ENCODE data around the gene AGO3. TPM values are rescaled to one million over a fixed set of nuclear protein-coding genes. Genes with fewer than 3 reads are reported as not detected.
A peak's percentile ranks its signal among the peaks of the same experiment; 100 is the strongest.
"Not testable (repeated sequence)": the region's sequence is repeated elsewhere in the genome, so short reads cannot be mapped to it uniquely, and the experiment has no call there.

AGO3 gene
- total RNA-seq, 1 donor from 2014 or later = 12.1 TPM

DNA sequence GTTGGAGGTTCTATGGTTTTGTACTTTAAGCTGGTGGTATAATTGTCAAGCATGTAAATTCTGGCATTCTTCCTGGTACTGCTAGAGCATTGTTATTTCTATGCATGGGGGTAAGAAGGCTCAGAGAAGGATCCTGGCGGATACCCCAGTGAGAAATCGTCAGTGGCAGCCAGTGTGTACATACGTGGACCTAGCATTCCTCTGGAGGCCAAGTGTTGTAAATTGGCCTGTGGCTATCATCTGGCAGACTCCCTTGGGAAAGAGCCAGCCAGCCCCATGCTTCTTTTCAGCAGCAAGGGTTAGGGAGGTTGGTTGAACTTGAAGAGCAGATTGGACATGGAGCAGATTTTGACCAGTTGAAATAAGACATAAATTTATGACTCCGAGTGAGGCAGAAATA lies 5.2 kb upstream of the AGO3 start:
- ATAC-seq = no peak

DNA sequence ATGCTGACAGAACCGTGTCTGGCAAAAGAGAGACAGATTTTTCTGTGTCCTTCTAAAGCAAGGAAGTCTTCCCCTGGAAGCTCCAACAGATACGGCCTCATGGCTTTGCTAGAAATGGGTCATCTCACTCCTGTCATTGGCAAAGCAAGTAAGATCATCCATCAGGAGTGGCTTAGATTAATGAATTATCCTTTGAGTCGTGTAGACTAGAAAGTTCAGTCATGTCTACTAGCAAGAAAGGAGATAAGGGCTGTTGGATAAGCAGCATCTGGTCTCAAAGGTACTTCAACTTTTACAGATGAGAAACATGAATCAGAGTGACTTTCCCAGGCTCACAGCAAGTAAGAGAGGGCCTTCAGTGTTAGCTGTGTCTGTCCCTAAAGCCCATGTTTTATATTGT lies 3.4 kb upstream of the AGO3 start:
- ATAC-seq = no peak

DNA sequence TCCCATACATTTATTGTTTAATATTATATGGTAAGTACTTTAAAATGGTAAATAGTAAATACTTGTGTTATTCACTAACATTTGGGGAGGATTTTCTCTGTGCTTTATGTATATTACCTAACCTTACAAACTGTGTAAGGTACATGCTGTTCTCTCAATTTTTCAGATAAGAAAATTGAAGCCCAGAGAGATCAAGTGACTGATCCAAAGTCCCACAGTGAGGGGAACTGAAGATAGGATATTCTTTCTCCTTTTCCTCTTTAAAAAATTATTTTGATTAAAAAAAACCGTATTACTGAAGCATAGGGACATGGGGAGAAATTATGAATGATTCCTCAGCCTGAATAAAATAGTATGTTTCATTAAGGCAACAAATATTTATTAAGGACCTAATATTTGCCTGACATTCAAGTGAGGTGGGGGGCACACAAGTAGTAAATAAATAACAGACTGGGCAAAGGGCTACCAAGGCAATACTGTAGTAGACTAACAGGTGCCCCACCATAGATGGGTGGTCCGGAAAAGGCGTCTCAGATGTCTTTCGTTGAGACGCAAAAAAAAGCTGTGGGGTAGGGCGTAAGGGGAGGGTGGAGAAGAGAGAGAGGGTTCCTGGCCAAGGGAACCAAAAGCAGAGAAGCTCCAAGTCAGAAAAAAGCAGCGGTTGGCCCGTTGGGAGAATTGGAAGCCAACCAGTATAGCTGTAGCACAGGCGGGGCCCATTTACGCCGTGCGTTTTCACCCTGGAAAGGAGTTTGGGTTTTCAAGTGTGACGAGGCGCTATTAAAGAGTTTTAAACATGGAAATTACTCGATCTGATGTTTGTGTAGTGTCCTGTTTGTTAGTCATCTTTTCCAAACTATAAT lies 944 bp upstream of the AGO3 start:
- ATAC-seq = peak; percentile 37

DNA sequence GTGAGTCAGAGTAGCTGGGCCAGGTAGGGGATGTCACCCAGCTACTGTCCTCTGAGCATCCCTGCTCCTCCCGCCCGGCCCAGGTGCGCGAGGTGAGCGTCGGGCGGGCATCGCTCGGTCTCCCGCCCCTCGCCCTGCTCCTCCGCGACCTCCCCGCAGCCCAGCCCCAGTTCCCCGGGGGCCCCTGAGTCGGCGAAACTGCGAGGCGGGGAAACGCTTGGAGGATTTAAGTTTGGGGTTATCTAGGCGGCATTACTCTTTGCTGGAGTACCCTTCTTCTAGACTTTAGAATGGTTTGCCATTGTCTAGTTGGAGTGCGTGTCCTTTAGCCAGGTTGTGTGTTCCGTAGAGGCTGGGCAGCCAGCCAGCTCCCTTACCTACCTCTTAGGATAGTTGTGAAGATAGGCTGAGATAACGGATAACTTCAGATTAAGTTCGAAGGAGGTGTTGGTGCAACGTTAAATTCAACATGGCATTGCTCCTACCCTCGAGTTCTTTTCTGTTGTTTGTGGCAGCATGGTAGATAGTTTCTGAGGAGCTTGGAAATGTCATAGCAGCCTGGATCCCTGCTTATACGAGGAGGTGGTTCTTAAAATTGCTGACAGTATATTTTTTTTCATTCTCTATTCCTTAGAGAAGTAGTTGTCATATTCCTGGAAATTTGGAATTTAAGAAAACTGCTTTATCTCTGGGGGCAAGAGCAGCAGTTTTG lies 697 bp downstream of the AGO3 start:
- peak; percentile 60 for ATAC-seq

DNA sequence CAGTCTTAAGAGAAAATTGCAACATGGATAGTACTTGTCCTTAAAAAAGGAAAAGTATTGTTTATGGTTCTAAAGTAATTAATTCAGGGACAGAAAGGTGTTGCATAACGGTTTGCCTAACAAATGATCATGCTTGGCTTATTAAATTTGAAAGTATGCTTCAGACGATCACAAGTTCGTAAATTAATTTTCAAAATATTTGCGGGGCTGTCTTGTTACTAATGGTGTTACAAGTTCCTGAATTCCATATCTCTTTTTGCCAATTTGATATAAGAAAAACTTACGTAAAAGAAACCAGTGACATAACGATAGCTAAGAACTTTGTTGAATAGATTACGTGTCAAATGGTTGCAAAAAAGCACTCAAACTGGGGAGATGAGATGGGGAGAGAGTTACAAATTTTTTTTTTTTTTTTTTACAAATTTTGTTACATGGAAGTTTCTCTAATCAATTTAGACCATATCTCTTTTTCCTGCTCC lies 1.3 kb downstream of the AGO3 start:
- ATAC-seq = no peak

DNA sequence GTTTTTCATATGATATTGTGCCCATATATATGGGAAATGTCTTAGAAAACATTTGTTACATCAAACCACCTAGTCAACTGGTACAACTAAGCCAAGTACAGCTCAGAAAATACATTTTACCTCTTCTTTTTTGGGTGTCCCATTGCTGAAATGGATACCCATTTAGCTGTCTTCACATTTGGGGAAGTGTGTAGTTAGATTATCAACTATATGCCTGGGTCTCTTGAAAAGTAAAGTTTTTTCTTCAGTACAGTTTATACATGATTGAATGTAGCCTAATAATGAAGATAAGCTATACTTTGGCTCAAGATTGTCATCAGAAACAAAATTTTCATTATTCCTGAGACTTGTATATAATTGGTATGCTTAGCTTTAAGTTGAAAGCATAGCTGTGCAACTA lies 2.0 kb downstream of the AGO3 start:
- no peak for ATAC-seq

DNA sequence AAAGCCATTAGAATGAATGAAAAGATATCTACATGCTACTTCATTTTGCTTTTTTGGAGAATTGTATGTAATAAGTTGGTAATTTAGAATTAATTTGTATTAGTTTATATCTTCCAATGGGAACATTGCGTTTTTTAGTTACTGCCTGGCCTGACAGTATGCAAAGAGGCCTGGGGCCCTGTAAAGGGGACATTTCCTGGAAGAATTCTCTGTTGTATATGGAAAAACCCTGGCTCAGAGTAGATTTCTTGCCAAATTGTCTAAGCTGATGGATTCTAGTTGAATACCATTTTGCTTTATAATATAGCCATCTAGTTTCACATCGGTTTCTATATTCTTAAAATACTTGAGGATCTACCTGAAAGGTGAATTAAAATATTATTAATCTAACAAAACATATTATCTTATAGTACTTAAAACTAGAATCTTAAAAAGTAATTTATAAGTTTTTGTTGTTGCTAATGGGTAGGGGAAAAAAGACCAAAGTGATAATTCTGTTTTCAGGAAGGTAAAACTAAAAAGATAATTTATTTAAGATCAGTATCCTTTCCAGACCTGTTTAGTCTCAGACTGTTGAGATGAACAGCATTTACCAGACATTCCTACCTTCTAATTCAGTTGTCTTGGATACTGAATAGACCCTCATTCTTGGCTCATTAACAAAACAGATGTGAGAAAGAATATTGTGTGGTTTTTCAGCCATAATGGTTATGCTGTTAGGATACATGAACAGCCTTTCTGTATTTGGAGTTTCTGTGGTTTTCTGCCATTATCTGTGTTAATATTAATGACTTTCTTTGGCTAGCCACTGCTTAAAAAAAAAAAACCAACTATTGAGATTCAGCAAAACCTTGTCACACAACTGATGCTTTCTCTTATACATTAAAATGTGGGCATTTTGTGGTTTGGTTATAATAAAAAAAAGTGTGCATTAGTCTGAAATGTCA lies 4.8 kb downstream of the AGO3 start:
- ATAC-seq = no peak

DNA sequence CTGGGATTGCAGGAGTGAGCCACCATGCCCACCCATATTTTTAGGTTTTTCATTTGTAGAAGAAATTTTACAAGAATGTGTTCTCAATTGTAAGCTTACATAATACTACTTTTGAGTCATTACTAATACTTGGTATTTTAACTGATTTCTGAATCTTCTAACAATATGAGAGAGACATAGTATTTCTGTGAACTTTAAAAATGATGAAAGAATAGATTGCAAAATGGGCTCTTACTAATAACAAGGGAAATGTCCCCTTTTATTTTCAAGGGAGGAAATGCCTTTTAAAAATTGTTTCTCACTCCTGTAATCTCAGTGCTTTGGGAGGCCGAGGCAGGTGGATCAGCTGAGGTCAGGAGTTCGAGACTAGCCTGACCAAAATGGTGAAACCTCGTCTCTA lies 5.9 kb downstream of the AGO3 start:
- ATAC-seq = no peak

DNA sequence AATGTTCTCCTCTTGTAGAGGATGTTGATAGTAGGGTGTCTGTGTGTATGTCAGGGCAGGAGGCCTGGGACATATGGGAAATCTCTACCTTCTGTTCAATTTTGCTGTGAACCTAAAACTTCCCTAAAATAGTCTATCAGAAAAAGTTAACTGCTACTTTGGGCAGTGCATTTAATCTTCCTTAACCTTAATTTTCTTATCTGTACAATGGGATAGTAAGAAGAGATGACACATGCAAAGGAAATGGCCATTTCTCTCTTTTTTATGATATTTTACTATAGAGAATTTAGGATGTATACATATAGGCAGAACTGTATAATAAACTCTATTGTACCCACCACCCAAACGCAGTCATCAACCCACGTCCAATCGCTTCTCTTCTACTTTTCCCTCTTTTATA lies 8.6 kb downstream of the AGO3 start:
- ATAC-seq = no peak

DNA sequence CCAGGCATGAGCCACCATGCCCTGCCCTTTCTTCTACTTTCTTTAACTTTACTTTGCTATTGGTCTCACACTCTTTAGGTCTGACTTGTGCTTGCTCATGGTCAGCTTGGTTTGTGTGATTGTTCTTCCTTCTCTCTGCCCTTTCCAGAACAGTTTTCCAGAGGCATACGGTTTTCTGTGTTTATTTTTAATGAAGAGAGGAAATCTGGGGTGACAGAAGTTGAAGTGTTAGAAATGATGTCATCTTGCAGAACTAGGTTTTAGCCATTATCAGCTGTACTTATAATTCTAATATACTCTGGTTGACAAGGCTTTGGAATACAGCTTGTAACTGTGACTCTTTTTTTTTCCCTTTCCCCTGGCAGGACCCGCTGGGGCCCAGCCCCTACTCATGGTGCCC lies 14.4 kb downstream of the AGO3 start:
- ATAC-seq = no peak

DNA sequence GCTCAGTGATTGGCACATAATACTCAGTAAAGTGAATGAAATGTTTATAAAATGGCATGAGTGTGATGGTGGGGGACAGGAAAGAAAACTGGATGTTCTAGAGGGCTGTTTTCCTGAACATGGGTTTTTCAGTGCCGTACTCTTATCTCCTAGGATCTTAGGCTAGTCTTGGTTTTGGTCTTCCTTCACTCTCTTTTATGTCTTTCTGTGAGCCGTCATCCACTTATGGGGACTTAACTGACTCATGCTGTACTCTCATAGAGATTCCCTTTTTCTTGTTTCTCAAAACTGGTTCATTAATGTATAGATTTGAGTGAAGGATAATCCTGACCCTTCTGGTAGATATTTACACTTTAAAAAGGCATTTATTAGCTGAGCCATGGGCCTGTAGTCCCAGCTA lies 16.6 kb downstream of the AGO3 start:
- no peak for ATAC-seq

DNA sequence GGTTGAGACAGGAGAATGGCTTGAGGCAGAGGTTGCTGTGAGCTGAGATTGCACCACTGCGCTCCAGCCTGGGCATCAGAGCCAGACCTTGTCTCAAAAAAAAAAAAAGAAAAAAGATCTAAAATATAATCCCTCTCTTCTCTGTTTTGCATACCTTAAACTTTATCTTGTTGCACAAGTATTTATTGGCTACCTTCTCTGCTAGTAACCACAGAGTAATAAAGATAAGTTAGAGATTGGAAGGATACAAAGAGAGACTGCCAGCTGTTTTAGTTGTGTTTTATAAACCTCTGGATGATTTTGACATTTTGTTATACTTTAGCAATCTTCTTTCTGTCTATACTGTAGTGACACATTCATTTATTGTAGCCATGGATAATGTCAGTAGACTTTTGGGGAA lies 27.7 kb downstream of the AGO3 start:
- ATAC-seq = no peak

DNA sequence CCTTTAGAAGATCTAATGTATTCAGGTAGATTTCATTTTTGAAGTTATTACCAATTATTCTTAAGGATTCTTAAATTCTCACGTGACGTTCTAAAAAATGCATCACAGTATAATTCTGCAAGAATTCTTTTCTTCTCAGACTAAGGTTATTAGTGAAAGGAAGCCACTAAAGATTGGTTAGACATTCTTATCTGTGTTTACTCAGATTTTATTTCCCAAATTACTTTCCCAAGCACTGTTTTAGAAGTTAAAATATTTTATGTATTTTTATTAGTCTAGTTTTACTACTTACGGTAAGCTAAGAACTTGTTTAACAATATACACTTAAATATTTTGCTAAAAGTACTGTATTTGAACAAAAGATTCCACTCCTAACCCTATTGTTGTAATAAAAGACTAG lies 28.4 kb downstream of the AGO3 start:
- no peak for ATAC-seq

DNA sequence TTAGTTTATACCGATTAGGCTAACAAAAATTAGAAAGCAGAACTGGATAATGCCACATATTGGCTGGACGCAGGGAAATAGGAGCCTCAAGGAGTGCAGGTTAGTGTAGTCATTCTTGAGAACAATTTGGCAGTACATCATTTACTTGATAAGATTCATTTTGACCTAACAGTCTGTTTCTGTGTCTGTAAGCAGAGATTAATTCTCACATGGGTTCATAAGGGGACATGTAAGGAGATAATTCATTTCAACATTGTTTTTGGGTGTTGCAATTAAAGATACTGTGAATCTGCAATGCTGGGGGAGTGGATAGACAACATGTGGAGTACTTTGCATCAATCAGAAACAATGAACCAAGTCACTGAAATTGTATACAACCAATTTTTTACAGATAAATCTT lies 32.0 kb downstream of the AGO3 start:
- ATAC-seq = no peak

DNA sequence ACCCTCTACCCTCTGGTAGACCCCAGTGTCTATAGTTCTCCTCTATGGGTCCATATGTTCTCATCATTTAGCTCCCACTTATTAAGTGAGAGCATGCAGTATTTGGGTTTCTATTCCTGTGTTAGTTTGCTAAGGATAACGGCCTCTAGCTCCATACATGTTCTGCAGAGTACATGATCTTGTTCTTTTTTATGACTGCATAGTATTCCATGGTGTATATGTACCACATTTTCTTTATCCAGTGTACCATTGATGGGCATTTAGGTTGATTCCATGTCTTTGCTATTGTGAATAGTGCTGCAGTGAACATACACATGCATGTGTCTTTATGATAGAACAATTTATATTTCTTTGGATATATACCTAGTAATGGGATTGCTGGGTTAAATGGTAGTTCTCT lies 33.4 kb downstream of the AGO3 start:
- not testable (repeated sequence) for ATAC-seq

DNA sequence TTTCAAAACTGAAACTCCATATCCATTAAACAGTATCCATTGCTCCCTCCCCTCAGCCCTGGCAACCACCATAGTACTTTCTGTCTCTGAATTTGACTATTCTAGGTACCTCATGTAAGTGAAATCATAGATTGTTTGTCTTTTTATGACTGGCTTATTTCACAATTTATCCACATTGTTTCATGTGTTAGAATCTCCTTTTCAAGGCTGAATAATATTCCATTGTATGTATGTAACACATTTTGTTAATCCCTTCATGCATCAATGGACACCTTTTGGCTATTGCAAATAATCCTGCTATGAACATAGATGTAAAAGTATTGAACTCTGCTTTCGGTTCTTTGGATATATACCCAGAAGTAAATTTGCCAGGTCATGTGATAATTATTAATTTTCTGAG lies 37.5 kb downstream of the AGO3 start:
- ATAC-seq = no peak

DNA sequence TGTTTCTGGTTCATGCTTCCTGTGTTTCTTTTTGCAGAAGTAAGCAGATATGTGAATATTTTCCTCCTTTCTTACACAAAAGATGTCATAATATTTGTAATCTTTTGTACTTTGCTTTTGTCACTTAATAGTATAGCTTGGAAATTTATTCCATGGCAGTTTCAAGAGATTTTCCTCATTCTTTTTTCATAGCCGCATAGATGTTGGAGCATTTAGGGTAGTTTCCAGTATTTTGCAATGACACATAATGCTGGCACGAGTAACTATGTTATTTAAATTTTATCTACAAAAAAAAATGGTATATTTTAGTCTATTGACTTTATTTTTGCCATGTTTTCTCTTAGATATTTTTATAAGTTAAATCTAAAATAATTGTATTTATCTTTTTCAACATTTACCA lies 40.7 kb downstream of the AGO3 start:
- ATAC-seq = no peak

DNA sequence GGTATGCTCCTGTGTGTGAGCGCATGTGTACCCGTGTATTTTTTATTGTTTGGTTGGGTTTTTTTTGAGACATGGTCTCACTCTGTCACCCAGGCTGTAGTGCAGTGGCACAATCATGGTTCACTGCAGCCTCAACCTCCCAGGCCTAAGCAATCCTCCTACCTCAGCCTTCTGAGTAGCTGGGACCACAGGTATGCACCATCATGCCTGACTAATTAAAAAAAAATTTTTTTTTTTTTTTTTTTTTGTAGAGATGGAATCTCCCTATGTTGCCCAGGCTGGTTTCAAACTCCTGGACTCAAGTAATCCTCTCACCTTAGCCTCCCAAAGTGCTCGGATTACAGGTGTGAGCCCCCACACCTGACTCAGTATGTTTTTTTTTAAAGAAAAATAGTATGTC lies 41.7 kb downstream of the AGO3 start:
- ATAC-seq = not testable (repeated sequence)

DNA sequence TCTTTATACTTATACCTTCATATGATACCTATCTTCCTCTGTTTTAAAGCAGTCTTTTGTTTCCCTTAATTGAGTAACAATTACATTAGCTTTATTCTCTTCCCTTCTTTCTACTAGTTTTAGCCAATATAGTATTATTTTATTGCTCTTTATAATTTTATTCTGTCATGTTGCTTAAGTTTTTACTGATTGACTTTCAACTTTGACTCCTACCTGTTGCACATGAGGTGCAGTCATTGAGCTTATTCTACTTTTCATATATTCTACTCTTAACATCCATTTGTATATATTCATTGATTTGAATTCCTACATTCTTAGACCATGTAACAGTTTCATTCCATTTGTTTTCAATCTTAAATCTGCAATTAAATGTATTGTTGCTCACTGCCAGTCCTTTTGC lies 49.2 kb downstream of the AGO3 start:
- ATAC-seq = no peak

DNA sequence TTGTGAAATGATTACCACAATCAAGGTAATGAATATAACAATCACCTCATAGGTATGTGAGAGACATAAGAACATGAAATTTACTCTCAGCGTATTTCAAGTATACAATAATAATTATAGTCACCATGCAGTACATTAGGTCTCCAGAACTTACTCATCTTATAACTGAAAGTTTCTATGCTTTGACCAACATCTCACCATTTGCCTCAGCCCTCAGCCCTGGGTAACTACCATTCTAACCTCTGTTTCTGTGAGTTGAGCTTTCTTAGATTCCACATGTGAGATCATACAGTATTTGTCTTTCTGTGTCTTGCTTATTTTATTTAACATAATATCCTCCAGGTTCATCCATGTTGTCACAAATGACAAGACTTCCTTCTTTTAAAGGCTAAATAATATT lies 57.3 kb downstream of the AGO3 start:
- ATAC-seq = no peak

DNA sequence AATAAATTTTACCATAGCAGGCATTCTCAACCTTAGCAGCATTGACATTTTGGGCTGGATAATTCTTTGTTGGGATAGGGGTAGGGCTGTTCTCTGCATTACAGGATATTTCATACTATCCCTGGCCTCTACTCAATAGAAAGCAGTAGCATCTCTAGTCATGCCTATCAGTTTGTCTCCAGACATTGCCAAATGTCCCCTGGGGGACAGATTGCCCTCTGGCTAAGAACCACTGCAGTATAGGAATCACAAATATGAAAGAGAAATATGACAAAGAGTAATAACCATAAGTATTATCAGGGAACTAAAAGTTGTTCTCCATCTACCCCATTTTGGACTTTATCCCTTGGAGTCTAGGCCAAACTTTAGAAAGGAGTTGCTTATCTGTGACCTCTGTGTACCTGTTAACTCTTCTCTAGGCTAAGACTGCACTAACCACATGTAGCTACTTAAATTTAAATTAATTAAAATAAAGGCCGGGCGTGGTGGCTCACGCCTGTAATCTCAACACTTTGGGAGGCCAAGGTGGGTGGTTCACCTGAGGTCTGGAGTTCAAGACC lies 76.1 kb downstream of the AGO3 start:
- ATAC-seq = no peak

DNA sequence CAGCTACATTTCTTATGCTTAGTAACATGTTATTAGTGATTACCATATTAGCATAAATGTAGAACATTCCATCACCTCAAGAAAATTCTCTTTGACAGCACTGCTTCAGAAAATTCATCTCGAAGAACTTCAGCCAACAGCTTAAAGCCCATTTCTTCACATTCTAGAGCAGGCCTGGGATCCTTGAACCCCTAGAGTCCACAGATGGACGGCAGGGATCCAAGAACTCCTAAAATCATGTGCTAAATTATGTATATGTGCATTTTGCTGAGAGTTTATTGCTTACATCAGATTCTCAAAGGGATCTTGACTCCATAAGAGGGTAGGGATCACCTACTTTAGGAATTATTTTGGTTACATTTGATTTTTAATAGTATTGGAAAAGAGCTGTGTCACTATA lies 76.8 kb downstream of the AGO3 start:
- ATAC-seq = no peak

All from esophagus mucosa (tissue), 1 donor.